SU-DHL-6 (cell line): ENCODE results near the gene TMEM18.

ENCODE experiments used
- H2AFZ ChIP-seq: fragments of 200-600 bp; sonication (generic); 2 replicates; pipeline ENCODE4 v1.6.1; 2014; ENCODE audit warnings: low read depth, mild to moderate bottlenecking, moderate library complexity, mixed read lengths, antibody characterized with exemption, low read length; ENCODE audit not compliant: severe bottlenecking
- H3F3A ChIP-seq: fragments of 200-600 bp; shearing (Covaris generic); 2 replicates; pipeline ENCODE4 v1.6.0; 2016; ENCODE audit warnings: antibody characterized with exemption, mild to moderate bottlenecking; ENCODE audit not compliant: insufficient read depth
- H3K27ac ChIP-seq: fragments of 200-600 bp; sonication (generic); 2 replicates; pipeline ENCODE4 v1.5.1; 2016; ENCODE audit warnings: low read depth, mild to moderate bottlenecking, low read length, moderate library complexity, mixed read lengths
- H3K27me3 ChIP-seq: fragments of 200-600 bp; sonication (generic), shearing (Covaris generic); 2 replicates; pipeline ENCODE4 v1.6.0; 2014; ENCODE audit warnings: mild to moderate bottlenecking, low read length
- H3K36me3 ChIP-seq: fragments of 200-600 bp; sonication (generic); 2 replicates; pipeline ENCODE4 v1.6.1; 2014; ENCODE audit warnings: mild to moderate bottlenecking, low read length, mixed read lengths
- H3K4me2 ChIP-seq: fragments of 300-600, 200-600 bp; shearing (Covaris generic), sonication (generic); 2 replicates; pipeline ENCODE4 v1.6.0; 2014; ENCODE audit warnings: low read length, low read depth, mild to moderate bottlenecking; ENCODE audit not compliant: poor library complexity, severe bottlenecking
- H3K4me3 ChIP-seq: fragments of 200-600 bp; sonication (generic); 2 replicates; pipeline ENCODE4 v1.5.1; 2014; ENCODE audit warnings: antibody characterized with exemption, low read length, mild to moderate bottlenecking, mixed read lengths; ENCODE audit not compliant: insufficient read depth, poor library complexity, severe bottlenecking
- H3K79me2 ChIP-seq: fragments of 200-600 bp; sonication (generic); 2 replicates; pipeline ENCODE4 v1.6.1; 2014; ENCODE audit warnings: mild to moderate bottlenecking, low read length, moderate library complexity; ENCODE audit not compliant: insufficient read depth
- H3K9ac ChIP-seq: fragments of 200-600 bp; sonication (generic); 2 replicates; pipeline ENCODE4 v1.7.0; 2014; ENCODE audit warnings: mild to moderate bottlenecking, low read length
- H3K9me2 ChIP-seq: fragments of 200-600 bp; sonication (generic); replicated peaks from 2 replicates; pipeline ENCODE4 v1.6.1; 2014; ENCODE audit warnings: low read length; ENCODE audit not compliant: insufficient read depth
- H3K9me3 ChIP-seq: fragments of 200-600 bp; sonication (generic); 2 replicates; pipeline ENCODE4 v1.6.1; 2014; ENCODE audit warnings: low read length, mixed read lengths; ENCODE audit not compliant: insufficient read depth
- H4K20me1 ChIP-seq: fragments of 200-600 bp; sonication (generic); 2 replicates; pipeline ENCODE4 v1.6.1; 2014; ENCODE audit warnings: low read depth, mild to moderate bottlenecking, antibody characterized with exemption, low read length, moderate library complexity, mixed read lengths
- EZH2phosphoT487 ChIP-seq: fragments of 200-600 bp; sonication (generic), shearing (Covaris generic); conservative IDR thresholded peaks from 2 replicates; pipeline ENCODE4 v1.6.1; 2018; ENCODE audit warnings: mild to moderate bottlenecking, antibody characterized with exemption, low read length, moderate library complexity, mixed read lengths
- TF ChIP-seq, protein P1 (sequence below): fragments of 200-600 bp; sonication (generic); IDR thresholded peaks from one replicate; pipeline ENCODE4 v1.5.1; 2017; ENCODE audit warnings: antibody characterized with exemption, mild to moderate bottlenecking, low read length, moderate library complexity; ENCODE audit not compliant: insufficient read depth, poor library complexity, severe bottlenecking

Gene TMEM18

DNA sequence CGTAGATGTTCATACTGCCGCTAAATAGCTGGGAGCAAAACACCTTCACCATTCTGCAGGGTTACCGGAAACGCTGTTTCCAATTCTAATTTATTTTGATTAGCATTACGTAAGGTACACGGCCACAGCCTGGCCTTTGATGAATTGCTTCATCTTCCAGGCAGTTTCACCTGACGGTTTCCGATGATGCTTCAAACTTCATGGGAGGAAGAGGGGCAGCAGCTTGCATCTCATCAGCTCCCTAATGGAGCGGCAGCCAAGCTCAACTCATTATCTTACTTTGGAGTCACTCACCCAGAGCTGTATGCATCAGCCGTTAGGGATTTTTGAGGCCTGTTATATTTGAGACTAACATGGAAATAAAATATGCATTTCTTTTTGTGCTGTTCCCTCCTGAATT lies 54.8 kb downstream of the TMEM18 start:
- H3K9ac ChIP-seq = no peak overlapping the region
- H2AFZ ChIP-seq = no peak overlapping the region
- H3K27ac ChIP-seq = no peak overlapping the region
- no peaks in the 10 kb centered on the region for H3K79me2 ChIP-seq
- H3K9me3 ChIP-seq = no peaks in the 10 kb centered on the region
- TF ChIP-seq, protein P1, sequence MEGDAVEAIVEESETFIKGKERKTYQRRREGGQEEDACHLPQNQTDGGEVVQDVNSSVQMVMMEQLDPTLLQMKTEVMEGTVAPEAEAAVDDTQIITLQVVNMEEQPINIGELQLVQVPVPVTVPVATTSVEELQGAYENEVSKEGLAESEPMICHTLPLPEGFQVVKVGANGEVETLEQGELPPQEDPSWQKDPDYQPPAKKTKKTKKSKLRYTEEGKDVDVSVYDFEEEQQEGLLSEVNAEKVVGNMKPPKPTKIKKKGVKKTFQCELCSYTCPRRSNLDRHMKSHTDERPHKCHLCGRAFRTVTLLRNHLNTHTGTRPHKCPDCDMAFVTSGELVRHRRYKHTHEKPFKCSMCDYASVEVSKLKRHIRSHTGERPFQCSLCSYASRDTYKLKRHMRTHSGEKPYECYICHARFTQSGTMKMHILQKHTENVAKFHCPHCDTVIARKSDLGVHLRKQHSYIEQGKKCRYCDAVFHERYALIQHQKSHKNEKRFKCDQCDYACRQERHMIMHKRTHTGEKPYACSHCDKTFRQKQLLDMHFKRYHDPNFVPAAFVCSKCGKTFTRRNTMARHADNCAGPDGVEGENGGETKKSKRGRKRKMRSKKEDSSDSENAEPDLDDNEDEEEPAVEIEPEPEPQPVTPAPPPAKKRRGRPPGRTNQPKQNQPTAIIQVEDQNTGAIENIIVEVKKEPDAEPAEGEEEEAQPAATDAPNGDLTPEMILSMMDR = no peak
- no peak for TF ChIP-seq EZH2phosphoT487
- H3K4me3 ChIP-seq = no peak overlapping the region
- no peaks in the 10 kb centered on the region for H3F3A ChIP-seq
- H3K4me2 ChIP-seq = no peak overlapping the region
- H3K9me2 ChIP-seq = no peaks in the 10 kb centered on the region
- H3K27me3 ChIP-seq = no peaks in the 10 kb centered on the region
- H3K36me3 ChIP-seq = no peaks in the 10 kb centered on the region
- no peaks in the 10 kb centered on the region for H4K20me1 ChIP-seq

DNA sequence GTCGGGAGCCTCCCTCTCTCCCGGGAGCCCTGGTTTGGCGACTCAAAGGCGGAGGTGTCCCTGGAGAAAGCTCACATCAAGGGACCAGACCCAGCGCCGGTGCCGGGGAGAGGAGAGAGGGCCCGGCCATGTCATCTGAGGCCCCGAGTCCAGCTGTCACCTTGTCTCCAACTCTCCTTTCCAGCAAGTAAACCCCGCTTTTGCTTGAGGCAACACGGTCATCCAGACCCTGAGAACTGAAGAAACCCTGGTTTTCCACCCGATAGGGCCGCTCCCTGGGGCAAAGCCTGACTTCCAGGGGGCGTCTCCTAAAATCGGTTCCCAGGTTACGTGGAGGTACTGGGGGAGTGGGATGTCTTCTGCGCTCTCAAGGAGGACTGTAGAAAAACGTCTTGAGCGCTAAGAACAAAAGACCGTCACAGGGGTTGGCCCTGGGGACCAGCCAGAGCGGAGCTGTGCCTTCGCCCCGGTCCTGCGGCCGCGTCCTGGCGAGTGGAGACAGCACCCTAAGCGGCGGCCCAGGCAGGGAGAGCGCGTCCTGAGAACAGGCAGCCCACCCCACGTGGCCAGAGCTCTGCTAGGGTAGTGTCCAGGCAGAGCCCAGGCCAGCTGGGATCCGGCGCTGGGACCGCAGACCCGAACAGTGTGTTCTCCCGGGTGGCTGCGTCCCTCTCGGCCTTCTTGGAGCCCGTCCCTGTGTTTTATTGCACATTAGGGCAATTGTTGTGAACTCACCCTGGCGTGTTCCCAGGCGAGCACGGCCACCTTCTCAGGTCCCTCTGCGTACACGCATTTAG lies 55.7 kb downstream of the TMEM18 start:
- TF ChIP-seq EZH2phosphoT487 = no peak
- TF ChIP-seq, protein P1 = no peak
- no peaks in the 10 kb centered on the region for H3F3A ChIP-seq
- no peaks in the 10 kb centered on the region for H3K9me2 ChIP-seq
- H3K9me3 ChIP-seq = no peaks in the 10 kb centered on the region
- H3K9ac ChIP-seq = no peak overlapping the region
- H3K27me3 ChIP-seq = no peaks in the 10 kb centered on the region
- H3K27ac ChIP-seq = no peak overlapping the region
- no peaks in the 10 kb centered on the region for H3K79me2 ChIP-seq
- no peak overlapping the region for H3K4me2 ChIP-seq
- H3K4me3 ChIP-seq = no peak overlapping the region
- H3K36me3 ChIP-seq = no peaks in the 10 kb centered on the region
- H2AFZ ChIP-seq = no peak overlapping the region
- no peaks in the 10 kb centered on the region for H4K20me1 ChIP-seq

DNA sequence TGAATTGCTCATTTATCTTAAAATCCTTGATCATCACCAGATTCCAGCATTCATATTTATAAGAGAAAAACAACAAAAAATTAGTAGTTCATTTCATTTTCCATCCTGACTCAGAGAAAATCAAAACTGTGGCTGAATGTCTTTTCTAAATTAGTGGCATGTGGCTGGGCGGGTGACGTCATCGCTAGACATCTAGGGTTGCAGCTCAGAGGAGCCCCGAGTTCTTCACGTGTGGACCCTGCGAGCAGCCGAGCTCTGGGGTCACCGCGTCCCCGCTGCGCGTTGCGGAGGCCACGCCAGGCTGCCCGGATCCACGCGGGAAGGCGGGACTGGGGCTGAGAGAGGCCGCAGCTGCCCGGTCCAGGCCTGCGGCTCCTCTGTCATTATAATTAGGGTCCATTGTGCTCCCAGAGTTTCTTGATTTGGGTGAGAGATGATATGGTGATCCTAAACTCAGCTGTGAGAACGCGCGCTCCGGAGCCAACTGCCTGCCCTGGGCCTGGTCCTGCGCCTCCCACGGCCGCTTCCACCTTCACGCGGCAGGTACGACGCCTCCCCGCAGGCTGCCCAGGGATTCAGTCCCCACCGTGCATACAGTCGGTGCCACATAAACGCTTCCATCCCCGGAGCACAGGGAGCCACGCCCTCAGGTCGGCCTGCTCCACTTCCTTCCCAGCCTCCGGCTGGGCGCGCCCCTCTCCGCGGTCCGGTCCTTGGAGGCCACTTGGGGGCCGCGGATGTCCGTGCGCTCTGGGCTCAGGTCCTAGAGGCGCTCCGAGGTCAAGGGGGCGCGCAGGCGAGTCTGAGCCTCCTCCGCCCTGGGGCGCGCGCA lies 56.5 kb downstream of the TMEM18 start:
- Histone ChIP-seq H3K27me3 (no peaks in the 10 kb centered on the region), H3K36me3 (no peaks in the 10 kb centered on the region), H2AFZ (no peak overlapping the region), H3K9me2 (no peaks in the 10 kb centered on the region), H3K4me2 (no peak overlapping the region), H3K4me3 (no peak overlapping the region), H3K27ac (no peak overlapping the region), H4K20me1 (no peaks in the 10 kb centered on the region), H3F3A (no peaks in the 10 kb centered on the region), H3K9me3 (no peaks in the 10 kb centered on the region), H3K9ac (no peak overlapping the region), H3K79me2 (no peaks in the 10 kb centered on the region)
- no peak for TF ChIP-seq EZH2phosphoT487
- TF ChIP-seq, protein P1 = no peak
